ENCODE measurements around the gene OGFR.

DNA sequence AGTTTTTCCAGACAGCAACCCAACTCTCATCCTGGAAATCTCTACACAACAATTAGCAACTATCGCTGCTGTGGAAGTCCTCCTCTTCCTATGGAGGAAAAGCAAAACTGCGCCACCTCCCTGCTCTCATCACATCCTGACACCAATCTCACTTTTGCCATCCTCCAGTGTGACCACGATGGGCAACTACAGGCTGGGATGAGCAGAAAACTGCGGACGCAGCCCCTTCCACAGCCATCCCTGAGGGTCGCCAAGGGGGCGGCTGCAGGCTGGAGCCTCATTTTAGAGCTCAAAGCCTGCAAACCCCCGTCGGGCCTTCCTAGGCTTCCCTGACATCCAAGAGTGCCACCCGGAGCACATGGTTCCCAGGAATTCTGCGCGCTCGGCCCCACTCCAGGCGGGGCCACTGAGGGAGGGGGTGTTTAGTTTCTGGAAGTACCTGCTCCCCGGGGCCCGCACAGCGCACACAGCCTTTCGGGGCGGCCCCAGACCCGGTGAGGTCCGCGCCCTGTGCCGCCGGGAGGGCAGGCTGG is 55.8 kb downstream of the OGFR start:
- no peak for TF ChIP-seq POLR2A (IDR thresholded peaks at IDR 0.05)
- TF ChIP-seq, protein P1, sequence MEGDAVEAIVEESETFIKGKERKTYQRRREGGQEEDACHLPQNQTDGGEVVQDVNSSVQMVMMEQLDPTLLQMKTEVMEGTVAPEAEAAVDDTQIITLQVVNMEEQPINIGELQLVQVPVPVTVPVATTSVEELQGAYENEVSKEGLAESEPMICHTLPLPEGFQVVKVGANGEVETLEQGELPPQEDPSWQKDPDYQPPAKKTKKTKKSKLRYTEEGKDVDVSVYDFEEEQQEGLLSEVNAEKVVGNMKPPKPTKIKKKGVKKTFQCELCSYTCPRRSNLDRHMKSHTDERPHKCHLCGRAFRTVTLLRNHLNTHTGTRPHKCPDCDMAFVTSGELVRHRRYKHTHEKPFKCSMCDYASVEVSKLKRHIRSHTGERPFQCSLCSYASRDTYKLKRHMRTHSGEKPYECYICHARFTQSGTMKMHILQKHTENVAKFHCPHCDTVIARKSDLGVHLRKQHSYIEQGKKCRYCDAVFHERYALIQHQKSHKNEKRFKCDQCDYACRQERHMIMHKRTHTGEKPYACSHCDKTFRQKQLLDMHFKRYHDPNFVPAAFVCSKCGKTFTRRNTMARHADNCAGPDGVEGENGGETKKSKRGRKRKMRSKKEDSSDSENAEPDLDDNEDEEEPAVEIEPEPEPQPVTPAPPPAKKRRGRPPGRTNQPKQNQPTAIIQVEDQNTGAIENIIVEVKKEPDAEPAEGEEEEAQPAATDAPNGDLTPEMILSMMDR (IDR thresholded peaks at IDR 0.05) = no peak

Measured in adrenal gland (tissue), 5 donors.